ENCODE data around the gene RNF44. TPM values are rescaled to one million over a fixed set of nuclear protein-coding genes. Genes with fewer than 3 reads are reported as not detected.
A peak's percentile ranks its signal among the peaks of the same experiment; 100 is the strongest.

RNF44 gene
- total RNA-seq, 1 experiment from 2014 or later, result 5.6 TPM

- H3K9me3 ChIP-seq (replicated peaks), result no peaks in the 10 kb centered on the region
- peak overlapping the region; percentile 80 for H3K27ac ChIP-seq
- no peaks in the 10 kb centered on the region for H3K36me3 ChIP-seq
- peak overlapping the region; percentile 52 for H3K4me3 ChIP-seq
- peaks cover 53% of the 10 kb centered on the region for H3K4me1 ChIP-seq (replicated peaks)
- no peaks in the 10 kb centered on the region for H3K27me3 ChIP-seq (replicated peaks)
- peak; percentile 99 to 100 for DNase-seq (ENCODE audit: low read depth in 1 of 2, low spot score in 2 of 2)
Measured at GRCh38 chr5:176537554-176538229, 490 bp upstream of the RNF44 start.

- Histone ChIP-seq H3K27ac (peak overlapping the region; percentile 80), H3K27me3 (replicated peaks) (no peaks in the 10 kb centered on the region), H3K9me3 (replicated peaks) (no peaks in the 10 kb centered on the region), H3K4me1 (replicated peaks) (peaks cover 47% of the 10 kb centered on the region), H3K36me3 (peaks cover 7% of the 10 kb centered on the region), H3K4me3 (peak overlapping the region; percentile 52)
- DNase-seq (ENCODE audit: low read depth in 1 of 2, low spot score in 2 of 2), result peak; percentile 86 to 91
Measured at GRCh38 chr5:176536132-176536901, 885 bp downstream of the RNF44 start.

- H3K4me1 ChIP-seq (replicated peaks), result peaks cover 51% of the 10 kb centered on the region
- no peak for DNase-seq (ENCODE audit: low read depth in 1 of 2, low spot score in 2 of 2)
Measured at GRCh38 chr5:176535664-176536131, 1.5 kb downstream of the RNF44 start.

GRCh38 chr5:176535101-176535663, 2.0 kb downstream of the RNF44 start:
- Histone ChIP-seq H3K27me3 (replicated peaks) (no peaks in the 10 kb centered on the region), H3K36me3 (peaks cover 13% of the 10 kb centered on the region), H3K9me3 (replicated peaks) (no peaks in the 10 kb centered on the region), H3K27ac (no peak overlapping the region), H3K4me1 (replicated peaks) (peaks cover 56% of the 10 kb centered on the region), H3K4me3 (peak overlapping the region; percentile 52; the same call in 1 of the 2 replicates)
- peak in 1 of 2 experiments; percentile 29 for DNase-seq (ENCODE audit: low read depth in 1 of 2, low spot score in 2 of 2)

More at GRCh38 chr5:176535664-176536131, 1.5 kb downstream of the RNF44 start:
- no peak overlapping the region for H3K27ac ChIP-seq
- peaks cover 11% of the 10 kb centered on the region for H3K36me3 ChIP-seq
- peak overlapping the region; percentile 52 for H3K4me3 ChIP-seq
- H3K27me3 ChIP-seq (replicated peaks), result no peaks in the 10 kb centered on the region
- H3K9me3 ChIP-seq (replicated peaks), result no peaks in the 10 kb centered on the region

GRCh38 chr5:176534640-176535039, 2.6 kb downstream of the RNF44 start:
- H3K9me3 ChIP-seq (replicated peaks), result no peaks in the 10 kb centered on the region

GRCh38 chr5:176533894-176534611, 3.1 kb downstream of the RNF44 start:
- no peaks in the 10 kb centered on the region for H3K27me3 ChIP-seq (replicated peaks)
- DNase-seq (ENCODE audit: low read depth in 1 of 2, low spot score in 2 of 2), result no peak
- peaks cover 56% of the 10 kb centered on the region for H3K4me1 ChIP-seq (replicated peaks)
- no peak overlapping the region for H3K27ac ChIP-seq
- no peaks in the 10 kb centered on the region for H3K9me3 ChIP-seq (replicated peaks)
- H3K4me3 ChIP-seq, result no peak overlapping the region
- peaks cover 21% of the 10 kb centered on the region for H3K36me3 ChIP-seq

More at GRCh38 chr5:176534640-176535039, 2.6 kb downstream of the RNF44 start:
- peaks cover 15% of the 10 kb centered on the region for H3K36me3 ChIP-seq
- no peaks in the 10 kb centered on the region for H3K27me3 ChIP-seq (replicated peaks)
- no peak for DNase-seq (ENCODE audit: low read depth in 1 of 2, low spot score in 2 of 2)
- no peak overlapping the region for H3K27ac ChIP-seq
- peaks cover 56% of the 10 kb centered on the region for H3K4me1 ChIP-seq (replicated peaks)
- H3K4me3 ChIP-seq, result no peak overlapping the region

- Histone ChIP-seq H3K27ac (no peak overlapping the region), H3K27me3 (replicated peaks) (no peaks in the 10 kb centered on the region), H3K4me3 (no peak overlapping the region), H3K36me3 (peaks cover 28% of the 10 kb centered on the region), H3K9me3 (replicated peaks) (no peaks in the 10 kb centered on the region), H3K4me1 (replicated peaks) (peaks cover 56% of the 10 kb centered on the region)
- no peak for DNase-seq (ENCODE audit: low read depth in 1 of 2, low spot score in 2 of 2)
Measured at GRCh38 chr5:176533390-176533789, 3.8 kb downstream of the RNF44 start.

- DNase-seq (ENCODE audit: low read depth in 1 of 2, low spot score in 2 of 2), result no peak
- Histone ChIP-seq H3K36me3 (peaks cover 31% of the 10 kb centered on the region), H3K9me3 (replicated peaks) (no peaks in the 10 kb centered on the region), H3K27me3 (replicated peaks) (no peaks in the 10 kb centered on the region), H3K27ac (no peak overlapping the region), H3K4me3 (no peak overlapping the region), H3K4me1 (replicated peaks) (peaks cover 56% of the 10 kb centered on the region)
Measured at GRCh38 chr5:176532795-176533194, 4.4 kb downstream of the RNF44 start.

- no peak overlapping the region for H3K27ac ChIP-seq
Measured at GRCh38 chr5:176531902-176532493, 5.2 kb downstream of the RNF44 start.

GRCh38 chr5:176530983-176531901, 6.0 kb downstream of the RNF44 start:
- Histone ChIP-seq H3K4me1 (replicated peaks) (peaks cover 55% of the 10 kb centered on the region), H3K4me3 (no peak overlapping the region), H3K27me3 (replicated peaks) (no peaks in the 10 kb centered on the region), H3K27ac (no peak overlapping the region), H3K9me3 (replicated peaks) (no peaks in the 10 kb centered on the region), H3K36me3 (peaks cover 31% of the 10 kb centered on the region)
- DNase-seq (ENCODE audit: low read depth in 1 of 2, low spot score in 2 of 2), result peak; percentile 87 to 89

More at GRCh38 chr5:176531902-176532493, 5.2 kb downstream of the RNF44 start:
- Histone ChIP-seq H3K36me3 (peaks cover 31% of the 10 kb centered on the region), H3K9me3 (replicated peaks) (no peaks in the 10 kb centered on the region), H3K27me3 (replicated peaks) (no peaks in the 10 kb centered on the region), H3K4me1 (replicated peaks) (peaks cover 56% of the 10 kb centered on the region), H3K4me3 (no peak overlapping the region)
- DNase-seq (ENCODE audit: low read depth in 1 of 2, low spot score in 2 of 2), result no peak

GRCh38 chr5:176530393-176530982, 6.7 kb downstream of the RNF44 start:
- Histone ChIP-seq H3K4me1 (replicated peaks) (peaks cover 47% of the 10 kb centered on the region), H3K27ac (no peak overlapping the region), H3K9me3 (replicated peaks) (no peaks in the 10 kb centered on the region), H3K4me3 (no peak overlapping the region), H3K27me3 (replicated peaks) (no peaks in the 10 kb centered on the region), H3K36me3 (peaks cover 31% of the 10 kb centered on the region)
- peak in 1 of 2 experiments; percentile 25 for DNase-seq (ENCODE audit: low read depth in 1 of 2, low spot score in 2 of 2)

GRCh38 chr5:176529741-176530141, 7.5 kb downstream of the RNF44 start:
- no peak for DNase-seq (ENCODE audit: low read depth in 1 of 2, low spot score in 2 of 2)
- no peaks in the 10 kb centered on the region for H3K9me3 ChIP-seq (replicated peaks)
- no peak overlapping the region for H3K4me3 ChIP-seq
- no peak overlapping the region for H3K27ac ChIP-seq
- H3K27me3 ChIP-seq (replicated peaks), result no peaks in the 10 kb centered on the region
- H3K4me1 ChIP-seq (replicated peaks), result peaks cover 40% of the 10 kb centered on the region
- H3K36me3 ChIP-seq, result peaks cover 31% of the 10 kb centered on the region

Measured in SJSA1 (cell line).